Adrenal gland (tissue), 5 donors: ENCODE data around the gene PEPD.

Source experiments
- CTCF ChIP-seq, 6 experiments: fragments of 450-650 bp in 4 of 6; fragments of 200-600 bp in 2 of 6; sonication (generic) in 1 of 6; IDR thresholded peaks; 1 replicate in 5 of 6; 2 replicates in 1 of 6; pipeline versions ENCODE4 v1.5.1 to v1.8.0; 2016 to 2021; ENCODE audit warnings: antibody characterized with exemption in 6 of 6, mild to moderate bottlenecking in 2 of 6, moderate library complexity in 1 of 6
- POLR2A ChIP-seq, 2 donors: fragments of 450-650 bp; IDR thresholded peaks; one replicate each; pipeline ENCODE4 v1.6.1; 2017; ENCODE audit warnings: antibody characterized with exemption in 2 of 2, mild to moderate bottlenecking in 2 of 2, moderate library complexity in 1 of 2
- donor health status: DM: no; HTN: no; CAD: no.

DNA sequence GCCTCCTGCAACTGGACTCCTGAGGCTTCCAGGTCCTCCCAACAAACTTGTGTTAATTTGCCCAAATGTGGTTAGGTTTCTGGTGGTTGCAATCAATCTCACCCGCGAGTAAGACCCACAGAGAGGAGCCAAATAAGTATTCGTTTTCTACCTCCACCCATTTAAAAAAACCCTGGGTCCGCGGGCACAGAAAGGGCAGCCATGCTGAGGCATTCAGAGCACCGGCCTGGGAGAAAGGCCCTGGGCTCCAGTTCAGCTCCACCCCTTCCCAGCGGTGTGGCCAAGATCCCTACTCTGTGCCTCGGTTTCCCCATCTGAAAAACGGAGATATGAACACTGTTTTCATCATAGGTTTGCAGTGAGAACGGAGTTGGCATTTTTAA lies 56.9 kb downstream of the PEPD start:
- TF ChIP-seq CTCF (IDR thresholded peaks at IDR 0.05): no peak
- no peak for TF ChIP-seq POLR2A (IDR thresholded peaks at IDR 0.05)
